ENCODE data around the gene GCLC. TPM values are rescaled to one million over a fixed set of nuclear protein-coding genes. Genes with fewer than 3 reads are reported as not detected.
"Not testable (repeated sequence)": the region's sequence is repeated elsewhere in the genome, so short reads cannot be mapped to it uniquely, and the experiment has no call there.

GCLC gene
- total RNA-seq, 2 experiments from 2014 or later = 21.0 to 23.8 TPM

GRCh38 chr6:53579338-53579737 is 34.4 kb upstream of the GCLC start:
- Mint-ChIP-seq H3K4me3 (no peak overlapping the region), H3K4me1 (peaks cover 11% of the 10 kb centered on the region), H3K27ac (no peak overlapping the region), H3K36me3 (ENCODE audit: low read depth) (no peaks in the 10 kb centered on the region), H3K27me3 (no peaks in the 10 kb centered on the region), H3K9me3 (peaks cover 2% of the 10 kb centered on the region)
- DNase-seq = no peak
- ChIA-PET CTCF (interaction anchor here (1.4 kb wide), 1 partner anchor 15 kb away, joined by 3 read pairs; no protein-coding TSS in a partner anchor), POLR2A (no interaction called here)

GRCh38 chr6:53578371-53578770 is 33.5 kb upstream of the GCLC start:
- ChIA-PET POLR2A (no interaction called here), CTCF (no interaction called here)
- peaks cover 11% of the 10 kb centered on the region for H3K4me1 Mint-ChIP-seq
- no peaks in the 10 kb centered on the region for H3K36me3 Mint-ChIP-seq (ENCODE audit: low read depth)
- no peaks in the 10 kb centered on the region for H3K27me3 Mint-ChIP-seq
- peaks cover 2% of the 10 kb centered on the region for H3K9me3 Mint-ChIP-seq
- no peak for DNase-seq
- H3K4me3 Mint-ChIP-seq = no peak overlapping the region
- no peak overlapping the region for H3K27ac Mint-ChIP-seq

GRCh38 chr6:53573299-53573698 is 28.4 kb upstream of the GCLC start:
- H3K27ac Mint-ChIP-seq = no peak overlapping the region
- H3K36me3 Mint-ChIP-seq (ENCODE audit: low read depth) = no peaks in the 10 kb centered on the region

GRCh38 chr6:53572379-53572778 is 27.5 kb upstream of the GCLC start:
- H3K4me1 Mint-ChIP-seq; H3K27ac Mint-ChIP-seq; DNase-seq; CTCF ChIA-PET; H3K27me3 Mint-ChIP-seq; POLR2A ChIA-PET; H3K4me3 Mint-ChIP-seq; H3K36me3 Mint-ChIP-seq (ENCODE audit: low read depth); H3K9me3 Mint-ChIP-seq: not testable (repeated sequence)

More at GRCh38 chr6:53573299-53573698, 28.4 kb upstream of the GCLC start:
- Mint-ChIP-seq H3K27me3 (no peaks in the 10 kb centered on the region), H3K4me1 (no peaks in the 10 kb centered on the region), H3K9me3 (no peaks in the 10 kb centered on the region), H3K4me3 (no peak overlapping the region)
- CTCF ChIA-PET = no interaction called here
- DNase-seq = no peak
- POLR2A ChIA-PET = no interaction called here

- Mint-ChIP-seq H3K9me3 (no peaks in the 10 kb centered on the region), H3K36me3 (ENCODE audit: low read depth) (no peaks in the 10 kb centered on the region), H3K4me1 (no peaks in the 10 kb centered on the region), H3K27me3 (peaks cover 7% of the 10 kb centered on the region), H3K4me3 (no peak overlapping the region), H3K27ac (no peak overlapping the region)
- ChIA-PET CTCF (no interaction called here), POLR2A (no interaction called here)
- no peak for DNase-seq
These were observed 24.1 kb upstream of the GCLC start for GRCh38 chr6:53568776-53569616.

GRCh38 chr6:53567701-53568100 is 22.8 kb upstream of the GCLC start:
- Mint-ChIP-seq H3K36me3 (ENCODE audit: low read depth) (no peaks in the 10 kb centered on the region), H3K4me1 (no peaks in the 10 kb centered on the region), H3K27me3 (peaks cover 11% of the 10 kb centered on the region), H3K9me3 (no peaks in the 10 kb centered on the region), H3K27ac (no peak overlapping the region), H3K4me3 (no peak overlapping the region)
- ChIA-PET POLR2A (interaction anchor here (0.6 kb wide), 1 partner anchor 73 kb away, joined by 3 read pairs; no protein-coding TSS in a partner anchor), CTCF (no interaction called here)
- no peak for DNase-seq

GRCh38 chr6:53566755-53567154 is 21.9 kb upstream of the GCLC start:
- Mint-ChIP-seq H3K27ac (no peak overlapping the region), H3K9me3 (no peaks in the 10 kb centered on the region), H3K36me3 (ENCODE audit: low read depth) (no peaks in the 10 kb centered on the region), H3K4me1 (no peaks in the 10 kb centered on the region), H3K4me3 (no peak overlapping the region), H3K27me3 (peaks cover 17% of the 10 kb centered on the region)
- POLR2A ChIA-PET = no interaction called here
- CTCF ChIA-PET = interaction anchor here (0.6 to 0.9 kb wide), 2 partner anchors 16 to 262 kb away, joined by 3 read pairs; no protein-coding TSS in a partner anchor
- no peak for DNase-seq

GRCh38 chr6:53565886-53566285 is 21.0 kb upstream of the GCLC start:
- no peak overlapping the region for H3K27ac Mint-ChIP-seq
- ChIA-PET POLR2A (no interaction called here), CTCF (no interaction called here)
- no peak for DNase-seq
- H3K9me3 Mint-ChIP-seq = peaks cover 4% of the 10 kb centered on the region
- H3K4me1 Mint-ChIP-seq = no peaks in the 10 kb centered on the region
- peaks cover 17% of the 10 kb centered on the region for H3K27me3 Mint-ChIP-seq
- H3K4me3 Mint-ChIP-seq = no peak overlapping the region
- H3K36me3 Mint-ChIP-seq (ENCODE audit: low read depth) = no peaks in the 10 kb centered on the region

GRCh38 chr6:53564401-53565065 is 19.6 kb upstream of the GCLC start:
- Mint-ChIP-seq H3K4me3 (no peak overlapping the region), H3K9me3 (peaks cover 7% of the 10 kb centered on the region), H3K27ac (no peak overlapping the region), H3K36me3 (ENCODE audit: low read depth) (no peaks in the 10 kb centered on the region), H3K4me1 (no peaks in the 10 kb centered on the region), H3K27me3 (peaks cover 17% of the 10 kb centered on the region)
- ChIA-PET POLR2A (no interaction called here), CTCF (interaction anchor here (1.0 to 2.6 kb wide), 3 partner anchors 17 to 164 kb away, joined by 3 to 7 read pairs (median 3); no protein-coding TSS in a partner anchor)
- no peak for DNase-seq

GRCh38 chr6:53556986-53557715 is 12.2 kb upstream of the GCLC start:
- H3K27me3 Mint-ChIP-seq = peaks cover 3% of the 10 kb centered on the region
- H3K4me3 Mint-ChIP-seq = no peak overlapping the region
- H3K27ac Mint-ChIP-seq = no peak overlapping the region
- no peak for DNase-seq
- POLR2A ChIA-PET = no interaction called here
- CTCF ChIA-PET = no interaction called here
- H3K4me1 Mint-ChIP-seq = no peaks in the 10 kb centered on the region
- peaks cover 20% of the 10 kb centered on the region for H3K9me3 Mint-ChIP-seq
- no peaks in the 10 kb centered on the region for H3K36me3 Mint-ChIP-seq (ENCODE audit: low read depth)

GRCh38 chr6:53553600-53553999 is 8.7 kb upstream of the GCLC start:
- H3K27ac Mint-ChIP-seq; DNase-seq; H3K36me3 Mint-ChIP-seq (ENCODE audit: low read depth); POLR2A ChIA-PET; H3K4me1 Mint-ChIP-seq; H3K27me3 Mint-ChIP-seq; H3K4me3 Mint-ChIP-seq: not testable (repeated sequence)
- CTCF ChIA-PET = interaction anchor here (1.3 kb wide), 1 partner anchor 18 kb away, joined by 3 read pairs; no protein-coding TSS in a partner anchor
- H3K9me3 Mint-ChIP-seq = peaks cover 12% of the 10 kb centered on the region

- H3K27me3 Mint-ChIP-seq; H3K4me3 Mint-ChIP-seq; POLR2A ChIA-PET; CTCF ChIA-PET; H3K27ac Mint-ChIP-seq; DNase-seq; H3K9me3 Mint-ChIP-seq; H3K36me3 Mint-ChIP-seq (ENCODE audit: low read depth): not testable (repeated sequence)
- H3K4me1 Mint-ChIP-seq = peaks cover 15% of the 10 kb centered on the region
These were observed 6.8 kb upstream of the GCLC start for GRCh38 chr6:53551681-53552080.
